Endodermal cell (in vitro differentiated cells): ENCODE measurements around the gene VPS26C. TPM values are rescaled to one million over a fixed set of nuclear protein-coding genes. Genes with fewer than 3 reads are reported as not detected.

Experiments used
- DNase-seq: peaks from one replicate; pipeline ENCODE4 v3.0.0-alpha.2; 2017
- H3K27ac ChIP-seq: 2 replicates; pipeline ENCODE4 v1.5.1; 2013; ENCODE audit warnings: mild to moderate bottlenecking, low read depth, low read length, moderate library complexity
- H3K27me3 ChIP-seq: 2 replicates; pipeline ENCODE4 v1.6.1; 2013; ENCODE audit warnings: mild to moderate bottlenecking, low read length, moderate library complexity; ENCODE audit not compliant: insufficient read depth, control insufficient read depth, poor library complexity, severe bottlenecking
- H3K36me3 ChIP-seq: 2 replicates; pipeline ENCODE4 v1.7.0; 2013; ENCODE audit warnings: mild to moderate bottlenecking, low read length, moderate library complexity; ENCODE audit not compliant: control insufficient read depth, insufficient read depth
- H3K4me1 ChIP-seq: one replicate; pipeline ENCODE4 v1.7.0; 2013; ENCODE audit warnings: low read length; ENCODE audit not compliant: control insufficient read depth, insufficient read depth
- H3K4me3 ChIP-seq: 2 replicates; pipeline ENCODE4 v1.5.1; 2013; ENCODE audit warnings: mild to moderate bottlenecking, low read length, moderate library complexity
- H3K9ac ChIP-seq: 2 replicates; pipeline ENCODE4 v1.6.1; 2013; ENCODE audit warnings: mild to moderate bottlenecking, low read length, moderate library complexity; ENCODE audit not compliant: poor library complexity, severe bottlenecking; ENCODE audit errors: extremely low read depth
- H3K9me3 ChIP-seq: 2 replicates; pipeline ENCODE4 v1.6.1; 2013; ENCODE audit warnings: mild to moderate bottlenecking, low read length, moderate library complexity; ENCODE audit not compliant: control insufficient read depth
- H3K27ac Mint-ChIP-seq: 2 replicates; pipeline ENCODE4 v1.8.0; 2020; ENCODE audit warnings: mixed read lengths
- H3K27me3 Mint-ChIP-seq: 2 replicates; pipeline ENCODE4 v1.8.0; 2021; ENCODE audit warnings: mild to moderate bottlenecking, mixed read lengths; ENCODE audit not compliant: insufficient read depth
- H3K36me3 Mint-ChIP-seq: 2 replicates; pipeline ENCODE4 v1.8.0; 2020; ENCODE audit warnings: low read depth, mixed read lengths
- H3K4me1 Mint-ChIP-seq: 2 replicates; pipeline ENCODE4 v1.8.0; 2020; ENCODE audit warnings: mixed read lengths
- H3K4me3 Mint-ChIP-seq: 2 replicates; pipeline ENCODE4 v1.8.0; 2020; ENCODE audit warnings: mild to moderate bottlenecking, moderate library complexity, mixed read lengths
- H3K9me3 Mint-ChIP-seq: 2 replicates; pipeline ENCODE4 v1.8.0; 2020; ENCODE audit warnings: mild to moderate bottlenecking, mixed read lengths
- CTCF ChIP-seq: fragments of 200-600 bp; sonication (generic); conservative IDR thresholded peaks from 2 replicates; pipeline ENCODE4 v1.5.0; 2021; ENCODE audit warnings: antibody characterized with exemption, mild to moderate bottlenecking
- WGBS, 2 experiments: methylation state at CpG; one replicate each; pipeline versions ENCODE4 v1.1.5 to v1.1.7; 2013; ENCODE audit warnings: missing lambda C conversion rate in 2 of 2, mixed read lengths in 1 of 2; ENCODE audit not compliant: insufficient coverage in 1 of 2, insufficient read length in 1 of 2; 5-methylcytosine and 5-hydroxymethylcytosine counted together
- total RNA-seq, 2 donors: library from RNA; stranded (reverse); fragmentation: NEBNext Ultra II Directional in 1 of 2; extraction: Animal tissue kit (Norgen Biotek cat#: 25700) in 1 of 2; gene quantifications; 2 replicates in 1 of 2; 3 replicates in 1 of 2; pipeline ENCODE4 v1.2.1, GENCODE V29; 2021

VPS26C gene
- total RNA-seq, 2 donors from 2014 or later: 37.1 to 61.0 TPM

- H3K36me3 ChIP-seq: peaks cover 100% of the 10 kb centered on the region
- peaks cover 83% of the 10 kb centered on the region for H3K36me3 Mint-ChIP-seq
- 94 to 96% methylated on average over 8 of the region's 8 CpGs for WGBS, 2 experiments
Observed at GRCh38 chr21:37196847-37197246, 70.3 kb downstream of the VPS26C start.

GRCh38 chr21:37195610-37196009 lies 71.5 kb downstream of the VPS26C start:
- Mint-ChIP-seq H3K36me3 (peaks cover 84% of the 10 kb centered on the region), H3K9me3 (no peaks in the 10 kb centered on the region), H3K27ac (no peak overlapping the region), H3K27me3 (no peaks in the 10 kb centered on the region), H3K4me1 (peaks cover 23% of the 10 kb centered on the region), H3K4me3 (no peak overlapping the region)
- 95 to 100% methylated on average over 10 to 15 of the region's 15 CpGs for WGBS, 2 experiments
- no peak overlapping the region for H3K27ac ChIP-seq
- no peak for DNase-seq
- no peaks in the 10 kb centered on the region for H3K9me3 ChIP-seq
- no peak for TF ChIP-seq CTCF
- H3K4me3 ChIP-seq: no peak overlapping the region
- H3K36me3 ChIP-seq: peaks cover 100% of the 10 kb centered on the region
- peaks cover 6% of the 10 kb centered on the region for H3K4me1 ChIP-seq
- no peak overlapping the region for H3K9ac ChIP-seq
- H3K27me3 ChIP-seq: no peaks in the 10 kb centered on the region

More at GRCh38 chr21:37196847-37197246, 70.3 kb downstream of the VPS26C start:
- no peak overlapping the region for H3K27ac ChIP-seq
- H3K9ac ChIP-seq: no peak overlapping the region
- no peaks in the 10 kb centered on the region for H3K27me3 ChIP-seq
- no peaks in the 10 kb centered on the region for H3K9me3 Mint-ChIP-seq
- peaks cover 26% of the 10 kb centered on the region for H3K4me1 Mint-ChIP-seq
- H3K9me3 ChIP-seq: no peaks in the 10 kb centered on the region
- no peak for TF ChIP-seq CTCF
- H3K4me3 ChIP-seq: no peak overlapping the region
- H3K27ac Mint-ChIP-seq: no peak overlapping the region
- no peaks in the 10 kb centered on the region for H3K27me3 Mint-ChIP-seq
- H3K4me3 Mint-ChIP-seq: no peak overlapping the region
- peaks cover 6% of the 10 kb centered on the region for H3K4me1 ChIP-seq
- DNase-seq: no peak

GRCh38 chr21:37195059-37195458 lies 72.1 kb downstream of the VPS26C start:
- Histone ChIP-seq H3K36me3 (peaks cover 100% of the 10 kb centered on the region), H3K4me1 (peaks cover 6% of the 10 kb centered on the region), H3K4me3 (no peak overlapping the region), H3K27ac (no peak overlapping the region), H3K27me3 (no peaks in the 10 kb centered on the region), H3K9me3 (no peaks in the 10 kb centered on the region), H3K9ac (no peak overlapping the region)
- H3K4me3 Mint-ChIP-seq: no peak overlapping the region
- H3K36me3 Mint-ChIP-seq: peaks cover 82% of the 10 kb centered on the region
- 94 to 98% methylated on average over 3 of the region's 3 CpGs for WGBS, 2 experiments
- H3K4me1 Mint-ChIP-seq: peaks cover 23% of the 10 kb centered on the region
- no peaks in the 10 kb centered on the region for H3K9me3 Mint-ChIP-seq
- no peak for DNase-seq
- no peak overlapping the region for H3K27ac Mint-ChIP-seq
- TF ChIP-seq CTCF: no peak
- H3K27me3 Mint-ChIP-seq: no peaks in the 10 kb centered on the region
